GM18519 (cell line): ENCODE results near the gene NEO1.

Source experiments
- ATAC-seq: cut with Tn5 transposase; IDR thresholded peaks from one replicate; pipeline ENCODE4 v1.9.1; 2021; ENCODE audit warnings: mild to moderate bottlenecking, moderate library complexity; ENCODE audit not compliant: unreplicated experiment, low FRiP score

Gene NEO1

GRCh38 chr15:73247331-73247730 is 195.1 kb downstream of the NEO1 start:
- no peak for ATAC-seq

GRCh38 chr15:73249499-73249898 is 197.2 kb downstream of the NEO1 start:
- ATAC-seq = no peak

- no peak for ATAC-seq
These were observed 202.3 kb downstream of the NEO1 start for GRCh38 chr15:73254598-73254997.

GRCh38 chr15:73258271-73259108 is 206.2 kb downstream of the NEO1 start:
- ATAC-seq = peak; percentile 64

GRCh38 chr15:73264881-73265280 is 212.6 kb downstream of the NEO1 start:
- no peak for ATAC-seq

- ATAC-seq = no peak
These were observed 213.4 kb downstream of the NEO1 start for GRCh38 chr15:73265536-73266153.

- no peak for ATAC-seq
These were observed 216.2 kb downstream of the NEO1 start for GRCh38 chr15:73268457-73268856.

- ATAC-seq = no peak
These were observed 218.3 kb downstream of the NEO1 start for GRCh38 chr15:73270366-73271097.

- ATAC-seq = no peak
These were observed 221.1 kb downstream of the NEO1 start for GRCh38 chr15:73273181-73274002.

GRCh38 chr15:73275862-73276261 is 223.6 kb downstream of the NEO1 start:
- no peak for ATAC-seq

- no peak for ATAC-seq
These were observed 230.5 kb downstream of the NEO1 start for GRCh38 chr15:73282567-73283365.

- no peak for ATAC-seq
These were observed 231.2 kb downstream of the NEO1 start for GRCh38 chr15:73283366-73283962.

GRCh38 chr15:73284090-73284716 is 231.9 kb downstream of the NEO1 start:
- no peak for ATAC-seq

- ATAC-seq = no peak
These were observed 234.0 kb downstream of the NEO1 start for GRCh38 chr15:73286311-73286710.

GRCh38 chr15:73287019-73287418 is 234.8 kb downstream of the NEO1 start:
- no peak for ATAC-seq

- ATAC-seq = no peak
These were observed 239.2 kb downstream of the NEO1 start for GRCh38 chr15:73291441-73291840.

GRCh38 chr15:73293773-73294172 is 241.5 kb downstream of the NEO1 start:
- ATAC-seq = no peak

GRCh38 chr15:73295630-73296286 is 243.5 kb downstream of the NEO1 start:
- no peak for ATAC-seq
